K562 (cell line): ENCODE measurements around the gene SNRPA. TPM values are rescaled to one million over a fixed set of nuclear protein-coding genes. Genes with fewer than 3 reads are reported as not detected.
A peak's percentile ranks its signal among the peaks of the same experiment; 100 is the strongest.

ENCODE experiments used
- ESRRB ChIP-seq: fragments of 250-450 bp; sonication (Bioruptor Pico); IDR thresholded peaks from 2 replicates; pipeline ENCODE4 v1.5.0; 2020; ENCODE audit warnings: mild to moderate bottlenecking, moderate library complexity, borderline replicate concordance
- LARP7 ChIP-seq: fragments of 450-650 bp; IDR thresholded peaks from 2 replicates; pipeline ENCODE4 v1.6.1; 2016
- MTA1 ChIP-seq: fragments of 450-650 bp; IDR thresholded peaks from 2 replicates; pipeline ENCODE4 v1.6.1; 2017; ENCODE audit warnings: borderline replicate concordance
- NRF1 ChIP-seq, 2 experiments: fragments of 450-650 bp; IDR thresholded peaks in 1 of 2; conservative IDR thresholded peaks in 1 of 2; 2 replicates each; pipeline ENCODE4 v1.6.1; 2014; ENCODE audit warnings: mild to moderate bottlenecking in 2 of 2
- PRMT5 ChIP-seq: sonication (generic); formaldehyde crosslinking; IDR thresholded peaks from 2 replicates; pipeline ENCODE4 v1.5.0; 2020; ENCODE audit warnings: missing genetic modification reagents
- RBFOX2 ChIP-seq: fragments of 200-400 bp; formaldehyde crosslinking; IDR thresholded peaks from 2 replicates; pipeline ENCODE4 v1.6.1; 2017; ENCODE audit warnings: low read depth, mild to moderate bottlenecking, low read length, moderate library complexity
- ZNF146 ChIP-seq: IDR thresholded peaks from one replicate; pipeline ENCODE4 v1.6.1; 2018; ENCODE audit warnings: missing compliant biosample characterization; ENCODE audit not compliant: unreplicated experiment
- ZNF224 ChIP-seq: sonication (generic); formaldehyde crosslinking; IDR thresholded peaks from 2 replicates; pipeline ENCODE4 v1.8.0; 2022; ENCODE audit warnings: mild to moderate bottlenecking, missing genetic modification reagents
- ZNF584 ChIP-seq: fragments of 200-800 bp; sonication (Bioruptor generic); IDR thresholded peaks from 2 replicates; pipeline ENCODE4 v1.6.1; 2016; ENCODE audit warnings: low read depth, mild to moderate bottlenecking, missing genetic modification characterization, missing compliant biosample characterization
- polyA plus RNA-seq, 8 experiments: library from polyadenylated mRNA; depleted of rRNA in 4 of 8; stranded (reverse) in 5 of 8; unstranded in 3 of 8; fragments of >200 nt; fragmentation: Nextera tagmentation in 2 of 8; fragmentation: Illumina TruSeq in 1 of 8; extraction: Ambion mirVana in 2 of 8; extraction: Trizol in 1 of 8; gene quantifications; 2 replicates each; pipeline versions ENCODE4 v1.2.1 to v1.2.3, GENCODE V29; 2011 to 2014; ENCODE audit warnings: inconsistent platforms in 1 of 8, missing spikeins in 1 of 8
- total RNA-seq, 7 experiments: library from RNA; depleted of rRNA in 6 of 7; stranded (reverse); fragments of >200 nt in 6 of 7; fragmentation: Illumina TruSeq in 2 of 7; extraction: Trizol in 2 of 7; gene quantifications; 2 replicates each; pipeline versions ENCODE4 v1.2.1 to v1.2.3, GENCODE V29; 2011 to 2021; ENCODE audit warnings: low replicate concordance in 1 of 7
- TF ChIP-seq, protein P1 (sequence below): fragments of 250-450 bp; sonication (Bioruptor Pico); IDR thresholded peaks from 2 replicates; pipeline ENCODE4 v1.5.0; 2021
- TF ChIP-seq, protein P2 (sequence below), 2 experiments: fragments of 450-650 bp; formaldehyde crosslinking in 1 of 2; IDR thresholded peaks; 2 replicates each; pipeline versions ENCODE4 v1.4.0 to v1.6.1; 2014 to 2020; ENCODE audit warnings: mild to moderate bottlenecking in 2 of 2, borderline replicate concordance in 1 of 2, low read depth in 1 of 2
- TF ChIP-seq, protein P3 (sequence below): fragments of 250-450 bp; sonication (Bioruptor Pico); IDR thresholded peaks from 2 replicates; pipeline ENCODE4 v1.8.0; 2021; ENCODE audit warnings: moderate library complexity, mild to moderate bottlenecking, inconsistent platforms
- TF ChIP-seq, protein P4 (sequence below): fragments of 450-650 bp; IDR thresholded peaks from 2 replicates; pipeline ENCODE4 v1.6.1; 2016; ENCODE audit warnings: borderline replicate concordance

Gene SNRPA
- total and polyA plus RNA-seq, 9 of the 15 experiments (the other 6 are each of a cell fraction or from before 2014, with no cell fraction given) = 16.3 to 311 (median 193) TPM

DNA sequence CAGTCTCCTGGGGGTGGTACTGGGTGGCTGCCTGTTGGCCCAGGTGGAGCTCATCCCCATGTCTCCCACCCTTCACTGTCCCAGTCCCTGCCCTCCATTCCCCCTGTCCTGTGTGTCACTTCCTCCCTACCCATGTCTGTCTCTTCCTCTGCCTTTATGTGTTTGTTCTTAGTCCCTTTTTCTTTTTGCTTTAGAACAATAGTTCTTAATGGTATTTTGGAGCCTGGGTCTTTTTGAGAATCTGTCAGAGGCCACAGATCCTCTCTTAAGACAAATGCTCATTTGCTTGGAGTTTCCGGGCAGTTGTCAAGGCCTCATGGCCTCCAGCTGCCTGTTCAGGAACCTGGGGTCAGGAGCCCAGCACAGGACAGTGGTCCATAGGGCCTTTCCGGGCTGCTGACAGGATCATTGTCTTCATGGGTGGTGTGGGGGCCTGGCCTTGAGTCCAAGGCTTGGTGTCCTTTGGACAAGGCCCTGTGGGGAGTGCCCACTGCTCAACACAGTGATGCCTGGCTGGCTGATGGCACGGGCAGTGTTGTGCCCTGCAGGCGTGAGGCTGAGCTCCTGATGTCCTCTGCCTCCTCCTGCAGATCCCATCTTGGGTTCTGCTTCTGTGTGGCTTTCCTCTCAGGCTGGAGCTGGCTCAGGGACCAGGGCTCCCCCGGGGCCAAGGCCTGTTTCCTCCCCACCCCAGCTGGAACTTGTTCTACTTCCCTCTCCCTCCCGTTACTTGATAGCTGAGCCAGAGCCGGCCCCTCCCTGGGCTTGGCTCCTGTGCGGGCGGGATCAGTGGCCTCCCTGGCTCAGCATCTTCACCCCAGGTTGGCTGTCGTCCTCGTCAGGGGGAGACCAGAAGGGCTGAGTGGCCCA, 51.5 kb downstream of the SNRPA start (continued):
- TF ChIP-seq, protein P1, sequence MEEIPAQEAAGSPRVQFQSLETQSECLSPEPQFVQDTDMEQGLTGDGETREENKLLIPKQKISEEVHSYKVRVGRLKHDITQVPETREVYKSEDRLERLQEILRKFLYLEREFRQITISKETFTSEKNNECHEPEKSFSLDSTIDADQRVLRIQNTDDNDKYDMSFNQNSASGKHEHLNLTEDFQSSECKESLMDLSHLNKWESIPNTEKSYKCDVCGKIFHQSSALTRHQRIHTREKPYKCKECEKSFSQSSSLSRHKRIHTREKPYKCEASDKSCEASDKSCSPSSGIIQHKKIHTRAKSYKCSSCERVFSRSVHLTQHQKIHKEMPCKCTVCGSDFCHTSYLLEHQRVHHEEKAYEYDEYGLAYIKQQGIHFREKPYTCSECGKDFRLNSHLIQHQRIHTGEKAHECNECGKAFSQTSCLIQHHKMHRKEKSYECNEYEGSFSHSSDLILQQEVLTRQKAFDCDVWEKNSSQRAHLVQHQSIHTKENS = no peak
- TF ChIP-seq, protein P2, sequence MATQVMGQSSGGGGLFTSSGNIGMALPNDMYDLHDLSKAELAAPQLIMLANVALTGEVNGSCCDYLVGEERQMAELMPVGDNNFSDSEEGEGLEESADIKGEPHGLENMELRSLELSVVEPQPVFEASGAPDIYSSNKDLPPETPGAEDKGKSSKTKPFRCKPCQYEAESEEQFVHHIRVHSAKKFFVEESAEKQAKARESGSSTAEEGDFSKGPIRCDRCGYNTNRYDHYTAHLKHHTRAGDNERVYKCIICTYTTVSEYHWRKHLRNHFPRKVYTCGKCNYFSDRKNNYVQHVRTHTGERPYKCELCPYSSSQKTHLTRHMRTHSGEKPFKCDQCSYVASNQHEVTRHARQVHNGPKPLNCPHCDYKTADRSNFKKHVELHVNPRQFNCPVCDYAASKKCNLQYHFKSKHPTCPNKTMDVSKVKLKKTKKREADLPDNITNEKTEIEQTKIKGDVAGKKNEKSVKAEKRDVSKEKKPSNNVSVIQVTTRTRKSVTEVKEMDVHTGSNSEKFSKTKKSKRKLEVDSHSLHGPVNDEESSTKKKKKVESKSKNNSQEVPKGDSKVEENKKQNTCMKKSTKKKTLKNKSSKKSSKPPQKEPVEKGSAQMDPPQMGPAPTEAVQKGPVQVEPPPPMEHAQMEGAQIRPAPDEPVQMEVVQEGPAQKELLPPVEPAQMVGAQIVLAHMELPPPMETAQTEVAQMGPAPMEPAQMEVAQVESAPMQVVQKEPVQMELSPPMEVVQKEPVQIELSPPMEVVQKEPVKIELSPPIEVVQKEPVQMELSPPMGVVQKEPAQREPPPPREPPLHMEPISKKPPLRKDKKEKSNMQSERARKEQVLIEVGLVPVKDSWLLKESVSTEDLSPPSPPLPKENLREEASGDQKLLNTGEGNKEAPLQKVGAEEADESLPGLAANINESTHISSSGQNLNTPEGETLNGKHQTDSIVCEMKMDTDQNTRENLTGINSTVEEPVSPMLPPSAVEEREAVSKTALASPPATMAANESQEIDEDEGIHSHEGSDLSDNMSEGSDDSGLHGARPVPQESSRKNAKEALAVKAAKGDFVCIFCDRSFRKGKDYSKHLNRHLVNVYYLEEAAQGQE (IDR thresholded peaks at IDR 0.05; ENCODE audit: borderline replicate concordance) = peak; percentile 49
- TF ChIP-seq, protein P2 (CRISPR knock-in tag; IDR thresholded peaks at IDR 0.05; ENCODE audit: low read depth) = no peak
- TF ChIP-seq ZNF224 (CRISPR knock-in tag) = no peak
- TF ChIP-seq NRF1 (conservative IDR thresholded peaks at IDR 0.05 in 1 of 2, IDR thresholded peaks at IDR 0.05 in 1 of 2) = no peak; a peak in 1 of 4 replicates
- no peak for TF ChIP-seq ZNF146 (CRISPR knock-in tag)
- TF ChIP-seq ZNF584 (CRISPR knock-in tag) = no peak
- no peak for TF ChIP-seq LARP7
- no peak for TF ChIP-seq PRMT5 (CRISPR knock-in tag)
- peak; percentile 53 for TF ChIP-seq RBFOX2
- no peak for TF ChIP-seq MTA1
- TF ChIP-seq, protein P3, sequence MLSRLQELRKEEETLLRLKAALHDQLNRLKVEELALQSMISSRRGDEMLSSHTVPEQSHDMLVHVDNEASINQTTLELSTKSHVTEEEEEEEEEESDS (CRISPR knock-in tag) = no peak
- TF ChIP-seq ESRRB (CRISPR knock-in tag) = no peak
- TF ChIP-seq, protein P4, sequence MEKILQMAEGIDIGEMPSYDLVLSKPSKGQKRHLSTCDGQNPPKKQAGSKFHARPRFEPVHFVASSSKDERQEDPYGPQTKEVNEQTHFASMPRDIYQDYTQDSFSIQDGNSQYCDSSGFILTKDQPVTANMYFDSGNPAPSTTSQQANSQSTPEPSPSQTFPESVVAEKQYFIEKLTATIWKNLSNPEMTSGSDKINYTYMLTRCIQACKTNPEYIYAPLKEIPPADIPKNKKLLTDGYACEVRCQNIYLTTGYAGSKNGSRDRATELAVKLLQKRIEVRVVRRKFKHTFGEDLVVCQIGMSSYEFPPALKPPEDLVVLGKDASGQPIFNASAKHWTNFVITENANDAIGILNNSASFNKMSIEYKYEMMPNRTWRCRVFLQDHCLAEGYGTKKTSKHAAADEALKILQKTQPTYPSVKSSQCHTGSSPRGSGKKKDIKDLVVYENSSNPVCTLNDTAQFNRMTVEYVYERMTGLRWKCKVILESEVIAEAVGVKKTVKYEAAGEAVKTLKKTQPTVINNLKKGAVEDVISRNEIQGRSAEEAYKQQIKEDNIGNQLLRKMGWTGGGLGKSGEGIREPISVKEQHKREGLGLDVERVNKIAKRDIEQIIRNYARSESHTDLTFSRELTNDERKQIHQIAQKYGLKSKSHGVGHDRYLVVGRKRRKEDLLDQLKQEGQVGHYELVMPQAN = no peak
